GM12878 (cell line): ENCODE data around the gene ZNF234. TPM values are rescaled to one million over a fixed set of nuclear protein-coding genes. Genes with fewer than 3 reads are reported as not detected.

Experiments
- ATAC-seq: fragments of 200-7000 bp; cut with Tn5 transposase; 3 replicates; pipeline ENCODE4 v1.9.1; 2020; ENCODE audit warnings: mild to moderate bottlenecking, moderate library complexity
- BruUV-seq: library from RNA; stranded (reverse); fragments of 400-500 nt; replicated peaks from 2 replicates; lab custom pipeline; 2021; lab: Mats Ljungman, UMichigan
- CTCF ChIA-PET: fragments of 300-600 bp; sonication (Branson Sonifier 250); formaldehyde crosslinking; extraction: SDS; loops from one replicate; lab custom pipeline; 2021; ENCODE audit warnings: inconsistent platforms; lab: Yijun Ruan, JAX
- POLR2A ChIA-PET: fragments of 350-600 bp; formaldehyde crosslinking; extraction: SDS; loops from one replicate; lab custom pipeline; 2021; ENCODE audit warnings: inconsistent platforms; lab: Charles Lee
- RAD21 ChIA-PET: fragments of 300-600 bp; sonication (Branson Sonifier 250); formaldehyde crosslinking; loops from one replicate; lab custom pipeline; 2023; ENCODE audit warnings: antibody characterized with exemption; ENCODE audit not compliant: unreplicated experiment; lab: Charles Lee
- SMC1A ChIA-PET: fragments of 300-600 bp; sonication (Branson Sonifier 250); formaldehyde crosslinking; loops from one replicate; lab custom pipeline; 2023; ENCODE audit not compliant: unreplicated experiment, uncharacterized antibody; lab: Charles Lee
- DNase-seq: peaks from one replicate; pipeline ENCODE4 v3.0.0-alpha.2; 2011; ENCODE audit warnings: low read depth, low spot score
- FAIRE-seq: peaks from 3 replicates; lab custom pipeline; 2011; peaks lifted over from hg19 to GRCh38; lab: Jason Lieb, UNC
- H2AFZ ChIP-seq: 2 replicates; pipeline ENCODE4 v1.6.0; 2011; ENCODE audit warnings: low read depth, low read length, control low read depth; ENCODE audit not compliant: control insufficient read depth
- H3K27ac ChIP-seq: 2 replicates; pipeline ENCODE4 v1.5.1; 2011; ENCODE audit warnings: control low read depth; ENCODE audit not compliant: control insufficient read depth, insufficient read depth
- H3K27me3 ChIP-seq, 2 experiments: replicated peaks in 1 of 2; 2 replicates each; pipeline versions ENCODE4 v1.6.0 to v1.6.1; 2011; ENCODE audit warnings: low read length in 1 of 2; ENCODE audit not compliant: control insufficient read depth in 2 of 2, insufficient read depth in 2 of 2
- H3K36me3 ChIP-seq, 2 experiments: 2 replicates each; pipeline ENCODE4 v1.5.1; 2011; ENCODE audit warnings: low read length in 1 of 2; ENCODE audit not compliant: control insufficient read depth in 2 of 2, insufficient read depth in 2 of 2
- H3K4me1 ChIP-seq: 2 replicates; pipeline ENCODE4 v1.6.1; 2011; ENCODE audit warnings: mild to moderate bottlenecking, low read length, moderate library complexity, mixed read lengths; ENCODE audit not compliant: control insufficient read depth, insufficient read depth
- H3K4me2 ChIP-seq: 2 replicates; pipeline ENCODE4 v1.6.0; 2011; ENCODE audit warnings: control low read depth; ENCODE audit not compliant: control insufficient read depth, insufficient read depth
- H3K4me3 ChIP-seq: fragments of 200-600 bp; sonication (generic); 2 replicates; pipeline ENCODE4 v1.5.1; 2016
- H3K79me2 ChIP-seq: 2 replicates; pipeline ENCODE4 v1.6.0; 2011; ENCODE audit warnings: low read length; ENCODE audit not compliant: control insufficient read depth, insufficient read depth
- H3K9ac ChIP-seq: 2 replicates; pipeline ENCODE4 v1.8.0; 2011; ENCODE audit warnings: low read length, control low read depth, mixed read lengths; ENCODE audit not compliant: control insufficient read depth, insufficient read depth
- H3K9me3 ChIP-seq: replicated peaks from 3 replicates; pipeline ENCODE4 v1.5.1; 2011; ENCODE audit warnings: mild to moderate bottlenecking, low read length; ENCODE audit not compliant: control insufficient read depth, insufficient read depth
- H4K20me1 ChIP-seq: 2 replicates; pipeline ENCODE4 v1.6.0; 2011; ENCODE audit not compliant: control insufficient read depth, insufficient read depth
- PAX8 ChIP-seq: fragments of 450-650 bp; IDR thresholded peaks from 2 replicates; pipeline ENCODE4 v1.6.1; 2017; ENCODE audit warnings: mild to moderate bottlenecking, moderate library complexity
- SMAD5 ChIP-seq: IDR thresholded peaks from 2 replicates; pipeline ENCODE4 v1.6.1; 2016; ENCODE audit warnings: antibody characterized with exemption, low read depth
- WGBS: methylation state at CpG from one replicate; pipeline ENCODE4 v1.1.6; 2016; ENCODE audit warnings: low lambda C conversion rate; ENCODE audit not compliant: insufficient replicate concordance, insufficient coverage; ENCODE audit errors: missing lambda C conversion rate; 5-methylcytosine and 5-hydroxymethylcytosine counted together
- in situ Hi-C: fragments of 300-500 bp; cut with MboI; formaldehyde crosslinking; loops from 9 replicates; pipeline ENCODE4 v1.14.3; 2018; ENCODE audit warnings: mixed read lengths
- intact Hi-C: fragments of 100-400 bp; cut with micrococcal nuclease; formaldehyde crosslinking; loops from one replicate; pipeline ENCODE4 v1.14.2; 2022; ENCODE audit not compliant: unreplicated experiment
- polyA plus RNA-seq, 11 experiments: library from polyadenylated mRNA; depleted of rRNA in 4 of 11; unstranded in 6 of 11; stranded (reverse) in 5 of 11; fragments of >200 nt; fragmentation: Nextera tagmentation in 4 of 11; fragmentation: Illumina TruSeq in 1 of 11; extraction: Ambion mirVana in 4 of 11; extraction: Trizol in 1 of 11; gene quantifications; 1 replicate in 1 of 11; 2 replicates in 10 of 11; pipeline versions ENCODE4 v1.2.1 to v1.2.3, GENCODE V29; 2011 to 2016; ENCODE audit warnings: inconsistent platforms in 2 of 11, missing spikeins in 2 of 11, low read depth in 1 of 11
- total RNA-seq, 4 experiments: library from RNA; depleted of rRNA in 3 of 4; stranded (reverse); fragments of >200 nt in 3 of 4; fragmentation: Illumina TruSeq in 1 of 4; extraction: Trizol in 1 of 4; gene quantifications; 2 replicates each; pipeline versions ENCODE4 v1.2.1 to v1.2.3, GENCODE V29; 2013 to 2021
- TF ChIP-seq, protein P1 (sequence below): fragments of 450-650 bp; IDR thresholded peaks from 2 replicates; pipeline ENCODE4 v1.6.1; 2017; ENCODE audit warnings: mild to moderate bottlenecking, moderate library complexity
- TF ChIP-seq, protein P2 (sequence below): fragments of 450-650 bp; IDR thresholded peaks from 2 replicates; pipeline ENCODE4 v1.6.1; 2017; ENCODE audit warnings: mild to moderate bottlenecking, low read depth, inconsistent platforms; ENCODE audit not compliant: poor library complexity, severe bottlenecking

ZNF234 gene
- total and polyA plus RNA-seq, 10 of the 15 experiments (the other 5 are each of a cell fraction or from before 2014, with no cell fraction given), result 2.7 to 10.5 (median 5.2) TPM

DNA sequence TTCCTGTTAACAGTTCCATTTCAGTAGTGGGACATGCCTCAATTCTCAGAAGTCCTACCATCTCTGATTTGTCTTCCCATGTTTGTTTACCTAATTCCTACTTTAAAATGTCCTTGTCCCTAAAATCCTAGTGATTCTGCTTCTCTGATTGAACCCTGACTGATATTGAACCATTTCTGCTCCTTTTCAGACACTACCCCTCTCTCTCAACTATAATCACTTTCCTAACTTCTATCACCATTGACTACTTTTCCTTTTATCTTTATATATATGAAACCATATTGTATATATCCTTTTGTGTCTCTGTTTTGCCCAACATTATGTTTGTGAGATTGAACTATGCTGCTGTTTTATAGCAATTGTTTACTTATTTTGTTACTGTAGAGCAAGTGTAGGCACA lies 55.4 kb downstream of the ZNF234 start:
- no peak for FAIRE-seq
- BruUV-seq, result no TSS peak
- in situ Hi-C loops (no loop called here), intact Hi-C loops (no loop called here)
- ChIA-PET POLR2A (no interaction called here), CTCF (no interaction called here), SMC1A (no interaction called here), RAD21 (no interaction called here)
- H3K9ac ChIP-seq, result no peak overlapping the region
- peaks cover 2% of the 10 kb centered on the region; the same call in 1 of the 3 replicates for H3K9me3 ChIP-seq
- no peak for DNase-seq
- no peaks in the 10 kb centered on the region for H3K79me2 ChIP-seq
- no peak for TF ChIP-seq PAX8
- no peak overlapping the region for H3K4me3 ChIP-seq
- no peak overlapping the region for H3K4me2 ChIP-seq
- no peaks in the 10 kb centered on the region for H4K20me1 ChIP-seq
- H2AFZ ChIP-seq, result no peak overlapping the region
- H3K27me3 ChIP-seq, result no peaks in the 10 kb centered on the region
- H3K36me3 ChIP-seq, result no peaks in the 10 kb centered on the region
- no peak overlapping the region for H3K27ac ChIP-seq
- no peaks in the 10 kb centered on the region for H3K4me1 ChIP-seq
- no peak for ATAC-seq

DNA sequence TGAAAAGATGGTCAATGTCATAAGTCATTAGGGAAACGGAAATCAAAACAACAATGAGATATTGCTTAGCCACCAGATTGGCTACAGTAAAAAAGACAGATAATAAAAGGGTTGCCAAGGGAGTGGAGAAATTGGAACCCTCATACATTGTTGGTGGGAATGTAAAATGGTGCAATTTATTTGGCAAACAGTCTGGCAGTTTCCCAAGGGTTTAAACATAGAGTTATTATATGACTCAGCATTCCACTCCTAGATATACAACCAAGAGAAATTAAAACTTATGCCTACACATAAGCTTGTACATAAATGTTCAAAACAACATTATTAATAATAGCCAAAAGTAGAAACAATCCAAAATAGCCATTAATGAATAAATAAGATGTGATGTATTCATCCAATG lies 61.1 kb downstream of the ZNF234 start:
- ChIA-PET POLR2A (no interaction called here), CTCF (no interaction called here), SMC1A (no interaction called here), RAD21 (no interaction called here)
- Histone ChIP-seq H3K27me3 (no peaks in the 10 kb centered on the region), H3K79me2 (no peaks in the 10 kb centered on the region), H3K27ac (no peak overlapping the region), H3K9ac (no peak overlapping the region), H3K4me1 (no peaks in the 10 kb centered on the region), H4K20me1 (no peaks in the 10 kb centered on the region), H3K4me3 (no peak overlapping the region), H2AFZ (no peak overlapping the region), H3K4me2 (no peak overlapping the region), H3K36me3 (no peaks in the 10 kb centered on the region), H3K9me3 (peaks cover 4% of the 10 kb centered on the region)
- in situ Hi-C loops, result no loop called here
- BruUV-seq, result no TSS peak
- ATAC-seq, result no peak
- WGBS, result 96% methylated on average over 1 of the region's 1 CpG
- TF ChIP-seq, protein P1, sequence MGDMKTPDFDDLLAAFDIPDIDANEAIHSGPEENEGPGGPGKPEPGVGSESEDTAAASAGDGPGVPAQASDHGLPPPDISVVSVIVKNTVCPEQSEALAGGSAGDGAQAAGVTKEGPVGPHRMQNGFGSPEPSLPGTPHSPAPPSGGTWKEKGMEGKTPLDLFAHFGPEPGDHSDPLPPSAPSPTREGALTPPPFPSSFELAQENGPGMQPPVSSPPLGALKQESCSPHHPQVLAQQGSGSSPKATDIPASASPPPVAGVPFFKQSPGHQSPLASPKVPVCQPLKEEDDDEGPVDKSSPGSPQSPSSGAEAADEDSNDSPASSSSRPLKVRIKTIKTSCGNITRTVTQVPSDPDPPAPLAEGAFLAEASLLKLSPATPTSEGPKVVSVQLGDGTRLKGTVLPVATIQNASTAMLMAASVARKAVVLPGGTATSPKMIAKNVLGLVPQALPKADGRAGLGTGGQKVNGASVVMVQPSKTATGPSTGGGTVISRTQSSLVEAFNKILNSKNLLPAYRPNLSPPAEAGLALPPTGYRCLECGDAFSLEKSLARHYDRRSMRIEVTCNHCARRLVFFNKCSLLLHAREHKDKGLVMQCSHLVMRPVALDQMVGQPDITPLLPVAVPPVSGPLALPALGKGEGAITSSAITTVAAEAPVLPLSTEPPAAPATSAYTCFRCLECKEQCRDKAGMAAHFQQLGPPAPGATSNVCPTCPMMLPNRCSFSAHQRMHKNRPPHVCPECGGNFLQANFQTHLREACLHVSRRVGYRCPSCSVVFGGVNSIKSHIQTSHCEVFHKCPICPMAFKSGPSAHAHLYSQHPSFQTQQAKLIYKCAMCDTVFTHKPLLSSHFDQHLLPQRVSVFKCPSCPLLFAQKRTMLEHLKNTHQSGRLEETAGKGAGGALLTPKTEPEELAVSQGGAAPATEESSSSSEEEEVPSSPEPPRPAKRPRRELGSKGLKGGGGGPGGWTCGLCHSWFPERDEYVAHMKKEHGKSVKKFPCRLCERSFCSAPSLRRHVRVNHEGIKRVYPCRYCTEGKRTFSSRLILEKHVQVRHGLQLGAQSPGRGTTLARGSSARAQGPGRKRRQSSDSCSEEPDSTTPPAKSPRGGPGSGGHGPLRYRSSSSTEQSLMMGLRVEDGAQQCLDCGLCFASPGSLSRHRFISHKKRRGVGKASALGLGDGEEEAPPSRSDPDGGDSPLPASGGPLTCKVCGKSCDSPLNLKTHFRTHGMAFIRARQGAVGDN, result no peak
- TF ChIP-seq, protein P2, sequence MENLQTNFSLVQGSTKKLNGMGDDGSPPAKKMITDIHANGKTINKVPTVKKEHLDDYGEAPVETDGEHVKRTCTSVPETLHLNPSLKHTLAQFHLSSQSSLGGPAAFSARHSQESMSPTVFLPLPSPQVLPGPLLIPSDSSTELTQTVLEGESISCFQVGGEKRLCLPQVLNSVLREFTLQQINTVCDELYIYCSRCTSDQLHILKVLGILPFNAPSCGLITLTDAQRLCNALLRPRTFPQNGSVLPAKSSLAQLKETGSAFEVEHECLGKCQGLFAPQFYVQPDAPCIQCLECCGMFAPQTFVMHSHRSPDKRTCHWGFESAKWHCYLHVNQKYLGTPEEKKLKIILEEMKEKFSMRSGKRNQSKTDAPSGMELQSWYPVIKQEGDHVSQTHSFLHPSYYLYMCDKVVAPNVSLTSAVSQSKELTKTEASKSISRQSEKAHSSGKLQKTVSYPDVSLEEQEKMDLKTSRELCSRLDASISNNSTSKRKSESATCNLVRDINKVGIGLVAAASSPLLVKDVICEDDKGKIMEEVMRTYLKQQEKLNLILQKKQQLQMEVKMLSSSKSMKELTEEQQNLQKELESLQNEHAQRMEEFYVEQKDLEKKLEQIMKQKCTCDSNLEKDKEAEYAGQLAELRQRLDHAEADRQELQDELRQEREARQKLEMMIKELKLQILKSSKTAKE, result no peak
- no peak for TF ChIP-seq SMAD5
- intact Hi-C loops, result no loop called here
- no peak for DNase-seq
- FAIRE-seq, result no peak
